Naive thymus-derived CD8-positive, alpha-beta T cell (primary cell): Measurements from ENCODE around the gene CD28. TPM values are rescaled to one million over a fixed set of nuclear protein-coding genes. Genes with fewer than 3 reads are reported as not detected.

Experiments used
- ATAC-seq, 2 donors: fragments of 150-1000 bp; cut with Tn5 transposase in 1 of 2; sonication (Bioruptor Pico), chemical (Tn5 transposase) in 1 of 2; 1 replicate in 1 of 2; 2 replicates in 1 of 2; pipeline ENCODE4 v1.10.0; 2021; ENCODE audit warnings: mild to moderate bottlenecking in 2 of 2, moderate library complexity in 2 of 2
- POLR2A ChIA-PET: fragments of 350-600 bp; sonication (Branson Sonifier 250); formaldehyde crosslinking; loops from one replicate; lab custom pipeline; 2021; ENCODE audit warnings: antibody characterized with exemption; lab: Charles Lee
- DNase-seq, 10 donors: peaks; one replicate each; pipeline versions ENCODE4 v3.0.0 to v3.0.0-alpha.2; 2020 to 2022
- H3K27ac Mint-ChIP-seq, 10 donors: one replicate each; pipeline ENCODE4 v1.8.0; 2020 to 2022; ENCODE audit warnings: mild to moderate bottlenecking in 10 of 10, mixed read lengths in 10 of 10, moderate library complexity in 4 of 10, inconsistent platforms in 1 of 10
- H3K27me3 Mint-ChIP-seq, 5 donors: one replicate each; pipeline ENCODE4 v1.8.0; 2021 to 2022; ENCODE audit warnings: mixed read lengths in 5 of 5
- H3K36me3 Mint-ChIP-seq, 3 donors: one replicate each; pipeline ENCODE4 v1.8.0; 2020 to 2022; ENCODE audit warnings: mixed read lengths in 3 of 3, mild to moderate bottlenecking in 2 of 3, inconsistent platforms in 1 of 3
- H3K4me1 Mint-ChIP-seq, 4 donors: one replicate each; pipeline ENCODE4 v1.8.0; 2021 to 2022; ENCODE audit warnings: mixed read lengths in 4 of 4
- H3K4me3 Mint-ChIP-seq, 10 donors: one replicate each; pipeline ENCODE4 v1.8.0; 2020 to 2022; ENCODE audit warnings: mild to moderate bottlenecking in 10 of 10, mixed read lengths in 10 of 10, moderate library complexity in 6 of 10, inconsistent platforms in 1 of 10
- H3K9me3 Mint-ChIP-seq, 9 donors: one replicate each; pipeline ENCODE4 v1.8.0; 2020 to 2022; ENCODE audit warnings: mixed read lengths in 9 of 9, mild to moderate bottlenecking in 3 of 9, inconsistent platforms in 1 of 9, moderate library complexity in 1 of 9
- polyA plus RNA-seq, 3 donors: library from polyadenylated mRNA; unstranded; fragments of 300-500 nt; fragmentation: Illumina TruSeq; gene quantifications; one replicate each; pipeline ENCODE4 v1.2.3, GENCODE V29; 2021
- total RNA-seq, 8 experiments: library from RNA in 2 of 8; stranded (reverse) in 2 of 8; gene quantifications; one replicate each; pipeline ENCODE4 v1.2.3 and lab custom pipeline; 2021 to 2026

Gene CD28
- total and polyA plus RNA-seq, 5 experiments from 2014 or later: 15.8 to 133 (median 32.0) TPM

- peak overlapping the region; percentile 36 to 83 (median 70) for H3K4me3 Mint-ChIP-seq
- H3K27ac Mint-ChIP-seq: peak overlapping the region; percentile 94 to 99 (median 98)
- peaks cover 47 to 91% (median 81%) of the 10 kb centered on the region in 4 donors for H3K4me1 Mint-ChIP-seq
- H3K9me3 Mint-ChIP-seq: peaks cover 0 to 9% (median 0%) of the 10 kb centered on the region in 9 donors
- ATAC-seq: peak in 1 of 2 donors; percentile 16
- no peaks in the 10 kb centered on the region for H3K27me3 Mint-ChIP-seq
- no peak for DNase-seq
- POLR2A ChIA-PET: interaction anchor here (0.6 to 10.1 kb wide), 5 partner anchors 11 to 68 kb away, joined by 4 to 194 read pairs (median 77); partner anchors contain the start of gene CD28
- peaks cover 10 to 19% (median 18%) of the 10 kb centered on the region in 3 donors for H3K36me3 Mint-ChIP-seq
These were observed 14.7 kb downstream of the CD28 start for GRCh38 chr2:203720915-203721672.

- no peak for ATAC-seq
- no peaks in the 10 kb centered on the region for H3K27me3 Mint-ChIP-seq
- no peak for DNase-seq
- H3K36me3 Mint-ChIP-seq: peaks cover 13 to 22% (median 19%) of the 10 kb centered on the region in 3 donors
- peak overlapping the region; percentile 36 to 82 (median 69) for H3K4me3 Mint-ChIP-seq
- POLR2A ChIA-PET: interaction anchor here (2.5 to 10.1 kb wide), 4 partner anchors 10 to 28 kb away, joined by 10 to 194 read pairs (median 105); partner anchors contain the start of gene CD28
- H3K27ac Mint-ChIP-seq: peak overlapping the region; percentile 94 to 99 (median 98)
- peaks cover 0 to 9% (median 0%) of the 10 kb centered on the region in 9 donors for H3K9me3 Mint-ChIP-seq
- peaks cover 42 to 90% (median 79%) of the 10 kb centered on the region in 4 donors for H3K4me1 Mint-ChIP-seq
These were observed 15.4 kb downstream of the CD28 start for GRCh38 chr2:203721781-203722300.

GRCh38 chr2:203722411-203722810 is 16.0 kb downstream of the CD28 start:
- POLR2A ChIA-PET: interaction anchor here (2.5 to 10.1 kb wide), 4 partner anchors 9 to 27 kb away, joined by 10 to 194 read pairs (median 105); partner anchors contain the start of gene CD28
- Mint-ChIP-seq H3K9me3 (peaks cover 0 to 9% (median 0%) of the 10 kb centered on the region in 9 donors), H3K27ac (peak overlapping the region; percentile 94 to 99 (median 98)), H3K4me3 (peak overlapping the region in 8 of 10 donors; percentile 46 to 82 (median 68)), H3K27me3 (no peaks in the 10 kb centered on the region), H3K36me3 (peaks cover 13 to 25% (median 25%) of the 10 kb centered on the region in 3 donors), H3K4me1 (peaks cover 40 to 89% (median 76%) of the 10 kb centered on the region in 4 donors)
- ATAC-seq: no peak
- DNase-seq: no peak

GRCh38 chr2:203728321-203728720 is 21.9 kb downstream of the CD28 start:
- Mint-ChIP-seq H3K9me3 (peaks cover 0 to 4% (median 0%) of the 10 kb centered on the region in 9 donors), H3K4me3 (no peak overlapping the region), H3K27ac (peak overlapping the region in 2 of 10 donors; percentile 34 to 63), H3K4me1 (peaks cover 36 to 82% (median 64%) of the 10 kb centered on the region in 4 donors), H3K36me3 (peaks cover 32 to 78% (median 65%) of the 10 kb centered on the region in 3 donors), H3K27me3 (no peaks in the 10 kb centered on the region)
- no peak for DNase-seq
- no peak for ATAC-seq
- POLR2A ChIA-PET: interaction anchor here (0.6 to 1.1 kb wide), 3 partner anchors 12 to 1981 kb away, joined by 3 to 6 read pairs (median 4); partner anchors contain the start of gene CD28

GRCh38 chr2:203730076-203730729 is 23.8 kb downstream of the CD28 start:
- Mint-ChIP-seq H3K4me3 (peak overlapping the region in 6 of 10 donors; percentile 4 to 42 (median 28)), H3K27me3 (no peaks in the 10 kb centered on the region), H3K9me3 (no peaks in the 10 kb centered on the region), H3K27ac (peak overlapping the region; percentile 2 to 98 (median 43)), H3K36me3 (peaks cover 38 to 88% (median 76%) of the 10 kb centered on the region in 3 donors), H3K4me1 (peaks cover 40 to 86% (median 71%) of the 10 kb centered on the region in 4 donors)
- DNase-seq (no peak), ATAC-seq (peak in 1 of 2 donors; percentile 33)
- POLR2A ChIA-PET: interaction anchor here (0.5 to 5.9 kb wide), 4 partner anchors 10 to 22 kb away, joined by 3 to 77 read pairs (median 18); no protein-coding TSS in a partner anchor

GRCh38 chr2:203730883-203731282 is 24.4 kb downstream of the CD28 start:
- peak overlapping the region in 6 of 10 donors; percentile 24 to 62 (median 33) for H3K4me3 Mint-ChIP-seq
- POLR2A ChIA-PET: interaction anchor here (2.8 to 5.9 kb wide), 3 partner anchors 10 to 21 kb away, joined by 15 to 77 read pairs (median 31); no protein-coding TSS in a partner anchor
- DNase-seq: no peak

GRCh38 chr2:203732092-203732952 is 25.9 kb downstream of the CD28 start:
- H3K36me3 Mint-ChIP-seq: peaks cover 47 to 93% (median 81%) of the 10 kb centered on the region in 3 donors
- H3K4me3 Mint-ChIP-seq: peak overlapping the region in 9 of 10 donors; percentile 15 to 73 (median 45)
- no peaks in the 10 kb centered on the region for H3K9me3 Mint-ChIP-seq
- peak; percentile 55 to 62 for ATAC-seq
- no peak for DNase-seq
- no peaks in the 10 kb centered on the region for H3K27me3 Mint-ChIP-seq
- H3K4me1 Mint-ChIP-seq: peaks cover 42 to 84% (median 77%) of the 10 kb centered on the region in 4 donors
- POLR2A ChIA-PET: interaction anchor here (0.8 to 5.9 kb wide), 6 partner anchors 9 to 35 kb away, joined by 4 to 77 read pairs (median 8); partner anchors contain the start of gene CD28
- H3K27ac Mint-ChIP-seq: peak overlapping the region; percentile 74 to 98 (median 85)

More at GRCh38 chr2:203730883-203731282, 24.4 kb downstream of the CD28 start:
- no peaks in the 10 kb centered on the region for H3K27me3 Mint-ChIP-seq
- H3K9me3 Mint-ChIP-seq: no peaks in the 10 kb centered on the region
- H3K27ac Mint-ChIP-seq: peak overlapping the region in 9 of 10 donors; percentile 25 to 98 (median 81)
- H3K4me1 Mint-ChIP-seq: peaks cover 40 to 85% (median 73%) of the 10 kb centered on the region in 4 donors
- H3K36me3 Mint-ChIP-seq: peaks cover 45 to 92% (median 80%) of the 10 kb centered on the region in 3 donors
- ATAC-seq: no peak

- Mint-ChIP-seq H3K36me3 (peaks cover 47 to 91% (median 84%) of the 10 kb centered on the region in 3 donors), H3K4me1 (peaks cover 42 to 87% (median 83%) of the 10 kb centered on the region in 4 donors), H3K27me3 (no peaks in the 10 kb centered on the region), H3K27ac (peak overlapping the region; percentile 69 to 98 (median 85)), H3K4me3 (peak overlapping the region in 9 of 10 donors; percentile 15 to 68 (median 45)), H3K9me3 (no peaks in the 10 kb centered on the region)
- POLR2A ChIA-PET: interaction anchor here (0.8 to 5.9 kb wide), 6 partner anchors 8 to 34 kb away, joined by 4 to 77 read pairs (median 8); partner anchors contain the start of gene CD28
- peak; percentile 37 to 66 for ATAC-seq
- no peak for DNase-seq
These were observed 26.6 kb downstream of the CD28 start for GRCh38 chr2:203732953-203733510.

GRCh38 chr2:203733684-203734083 is 27.2 kb downstream of the CD28 start:
- Mint-ChIP-seq H3K4me1 (peaks cover 43 to 92% (median 88%) of the 10 kb centered on the region in 4 donors), H3K27me3 (no peaks in the 10 kb centered on the region), H3K9me3 (no peaks in the 10 kb centered on the region), H3K4me3 (peak overlapping the region in 6 of 10 donors; percentile 17 to 68 (median 45)), H3K36me3 (peaks cover 44 to 93% (median 85%) of the 10 kb centered on the region in 3 donors), H3K27ac (peak overlapping the region; percentile 69 to 98 (median 85))
- no peak for DNase-seq
- ATAC-seq: no peak
- POLR2A ChIA-PET: interaction anchor here (1.5 to 5.9 kb wide), 4 partner anchors 14 to 33 kb away, joined by 4 to 77 read pairs (median 11); partner anchors contain the start of gene CD28

- H3K4me1 Mint-ChIP-seq: peaks cover 43 to 92% (median 90%) of the 10 kb centered on the region in 4 donors
- no peak for ATAC-seq
These were observed 28.0 kb downstream of the CD28 start for GRCh38 chr2:203734276-203734983.

More at GRCh38 chr2:203734276-203734983, 28.0 kb downstream of the CD28 start:
- Mint-ChIP-seq H3K4me3 (no peak overlapping the region), H3K27me3 (no peaks in the 10 kb centered on the region), H3K36me3 (peaks cover 47 to 89% (median 82%) of the 10 kb centered on the region in 3 donors), H3K9me3 (no peaks in the 10 kb centered on the region), H3K27ac (peak overlapping the region; percentile 44 to 98 (median 74))
- DNase-seq: no peak
- POLR2A ChIA-PET: interaction anchor here (1.5 to 5.9 kb wide), 3 partner anchors 15 to 33 kb away, joined by 4 to 77 read pairs (median 7); partner anchors contain the start of gene CD28
